ENCODE measurements around the gene NTMT1.

DNA sequence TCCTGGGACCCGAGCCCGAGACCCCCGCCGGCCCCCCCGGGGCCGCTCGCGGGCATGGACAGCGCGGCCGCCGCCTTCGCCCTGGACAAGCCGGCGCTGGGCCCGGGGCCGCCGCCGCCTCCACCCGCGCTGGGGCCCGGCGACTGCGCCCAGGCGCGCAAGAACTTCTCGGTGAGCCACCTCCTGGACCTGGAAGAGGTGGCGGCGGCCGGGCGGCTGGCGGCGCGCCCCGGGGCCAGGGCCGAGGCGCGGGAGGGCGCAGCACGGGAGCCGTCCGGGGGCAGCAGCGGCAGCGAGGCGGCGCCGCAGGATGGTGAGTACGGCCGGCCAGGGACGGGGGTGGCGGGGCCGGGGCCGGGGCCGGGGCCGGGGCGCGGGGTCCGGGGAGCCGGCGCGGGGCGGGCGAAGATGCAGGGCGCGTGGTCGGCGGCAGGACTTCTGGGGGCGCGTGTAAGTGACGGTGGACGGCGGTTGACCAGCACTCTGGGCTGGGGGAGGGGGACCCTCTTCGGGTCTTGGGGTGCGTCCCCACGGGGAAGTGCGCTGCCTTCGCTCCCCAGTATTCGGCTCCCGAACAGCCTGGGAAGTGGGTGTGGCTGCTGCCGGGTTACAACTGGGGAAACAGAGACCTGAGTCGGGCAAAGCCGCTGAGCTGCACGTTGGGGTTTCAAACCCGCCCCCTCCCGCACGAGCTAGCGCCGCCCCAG, 40.0 kb downstream of the NTMT1 start:
- TF ChIP-seq, protein P1, sequence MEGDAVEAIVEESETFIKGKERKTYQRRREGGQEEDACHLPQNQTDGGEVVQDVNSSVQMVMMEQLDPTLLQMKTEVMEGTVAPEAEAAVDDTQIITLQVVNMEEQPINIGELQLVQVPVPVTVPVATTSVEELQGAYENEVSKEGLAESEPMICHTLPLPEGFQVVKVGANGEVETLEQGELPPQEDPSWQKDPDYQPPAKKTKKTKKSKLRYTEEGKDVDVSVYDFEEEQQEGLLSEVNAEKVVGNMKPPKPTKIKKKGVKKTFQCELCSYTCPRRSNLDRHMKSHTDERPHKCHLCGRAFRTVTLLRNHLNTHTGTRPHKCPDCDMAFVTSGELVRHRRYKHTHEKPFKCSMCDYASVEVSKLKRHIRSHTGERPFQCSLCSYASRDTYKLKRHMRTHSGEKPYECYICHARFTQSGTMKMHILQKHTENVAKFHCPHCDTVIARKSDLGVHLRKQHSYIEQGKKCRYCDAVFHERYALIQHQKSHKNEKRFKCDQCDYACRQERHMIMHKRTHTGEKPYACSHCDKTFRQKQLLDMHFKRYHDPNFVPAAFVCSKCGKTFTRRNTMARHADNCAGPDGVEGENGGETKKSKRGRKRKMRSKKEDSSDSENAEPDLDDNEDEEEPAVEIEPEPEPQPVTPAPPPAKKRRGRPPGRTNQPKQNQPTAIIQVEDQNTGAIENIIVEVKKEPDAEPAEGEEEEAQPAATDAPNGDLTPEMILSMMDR (IDR thresholded peaks at IDR 0.05) = no peak
- TF ChIP-seq POLR2AphosphoS5 (IDR thresholded peaks at IDR 0.05; ENCODE audit: insufficient read depth in 1 of 2, low read depth in 1 of 2) (no peak), POLR2A (IDR thresholded peaks at IDR 0.05) (no peak)
